GM18519 (cell line): ENCODE measurements around the gene SERPINA9.
"Not testable (repeated sequence)": the region's sequence is repeated elsewhere in the genome, so short reads cannot be mapped to it uniquely, and the experiment has no call there.

Experiments used
- ATAC-seq: cut with Tn5 transposase; IDR thresholded peaks from one replicate; pipeline ENCODE4 v1.9.1; 2021; ENCODE audit warnings: mild to moderate bottlenecking, moderate library complexity; ENCODE audit not compliant: unreplicated experiment, low FRiP score

Gene SERPINA9

DNA sequence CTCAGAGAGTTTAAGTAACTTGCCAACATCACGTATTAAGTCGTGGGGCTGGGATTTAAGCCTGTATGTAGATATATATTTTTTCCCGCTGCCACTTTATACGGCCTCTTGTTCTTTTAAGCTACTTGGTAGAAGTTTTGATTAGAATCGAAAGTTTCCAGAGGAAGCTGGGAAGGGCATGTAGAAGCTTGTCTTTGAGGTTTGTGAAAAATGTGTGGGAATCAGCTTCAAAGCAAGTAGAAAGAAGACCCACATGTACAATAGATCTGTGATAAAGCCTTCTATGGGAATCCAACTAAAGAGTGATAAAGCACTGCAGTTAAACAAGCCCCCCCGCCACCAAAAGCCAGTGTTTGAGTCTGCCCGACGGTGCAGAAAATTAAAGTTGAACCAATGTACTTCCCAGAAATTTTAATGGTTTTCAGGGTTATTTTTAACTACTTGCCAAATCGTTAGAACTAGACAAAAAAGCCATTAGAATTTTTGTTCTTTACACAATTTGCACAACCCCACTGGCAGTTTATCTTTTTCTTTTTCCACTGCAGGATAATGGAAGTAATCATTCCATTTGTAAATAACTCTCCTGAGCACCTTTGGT, 48.9 kb downstream of the SERPINA9 start:
- no peak for ATAC-seq

DNA sequence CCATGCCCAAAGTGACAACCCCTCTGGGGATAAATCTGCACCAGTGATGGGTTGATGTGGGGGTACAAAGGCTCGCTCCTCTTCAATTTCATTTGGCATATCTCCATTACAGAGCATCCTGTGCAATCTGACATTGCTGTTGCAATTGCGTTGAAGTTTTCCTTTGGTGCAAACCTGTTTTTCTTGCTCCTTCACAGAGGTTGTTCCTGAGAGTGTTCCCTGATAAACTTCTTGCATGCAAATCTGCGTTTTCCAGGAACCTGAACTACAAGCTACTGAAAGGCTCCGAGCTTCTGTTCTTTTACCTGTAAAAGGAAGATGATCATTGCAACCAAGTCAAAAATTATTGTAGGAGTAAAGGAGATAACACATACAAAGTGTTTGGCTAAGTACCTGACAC, 49.5 kb downstream of the SERPINA9 start:
- ATAC-seq = no peak

GRCh38 chr14:94424371-94424770, 51.6 kb downstream of the SERPINA9 start:
- no peak for ATAC-seq

DNA sequence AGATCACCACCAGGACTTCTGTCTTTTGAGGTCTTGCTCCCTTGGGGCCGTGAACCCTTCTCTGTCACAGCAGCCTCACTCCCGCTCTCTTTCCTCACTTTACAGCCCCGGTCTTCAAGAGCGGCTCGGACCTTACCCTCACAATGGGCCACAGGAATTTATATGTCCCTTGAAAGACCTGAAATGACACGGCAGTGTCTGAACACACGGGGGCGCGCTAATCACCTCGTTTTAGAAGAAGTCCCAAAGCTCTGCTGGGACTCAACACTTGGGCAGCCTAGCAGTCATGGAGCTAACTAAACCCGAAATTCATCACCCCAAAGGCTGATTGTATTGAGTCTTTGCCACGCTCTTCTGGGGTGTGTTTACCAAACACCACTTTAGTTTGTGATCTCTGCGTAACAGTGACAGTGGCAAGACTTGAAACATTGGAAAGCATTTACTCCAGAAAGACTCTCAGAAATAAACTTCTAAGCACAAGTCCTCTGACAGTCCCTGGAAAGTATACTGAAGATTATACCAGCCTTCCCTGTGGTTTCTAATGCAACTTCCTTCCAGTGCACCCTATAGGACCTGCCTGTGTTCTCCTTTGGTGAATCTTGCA, 52.4 kb downstream of the SERPINA9 start:
- ATAC-seq = no peak

- ATAC-seq = no peak
These were observed 54.7 kb downstream of the SERPINA9 start for GRCh38 chr14:94421316-94421715.

DNA sequence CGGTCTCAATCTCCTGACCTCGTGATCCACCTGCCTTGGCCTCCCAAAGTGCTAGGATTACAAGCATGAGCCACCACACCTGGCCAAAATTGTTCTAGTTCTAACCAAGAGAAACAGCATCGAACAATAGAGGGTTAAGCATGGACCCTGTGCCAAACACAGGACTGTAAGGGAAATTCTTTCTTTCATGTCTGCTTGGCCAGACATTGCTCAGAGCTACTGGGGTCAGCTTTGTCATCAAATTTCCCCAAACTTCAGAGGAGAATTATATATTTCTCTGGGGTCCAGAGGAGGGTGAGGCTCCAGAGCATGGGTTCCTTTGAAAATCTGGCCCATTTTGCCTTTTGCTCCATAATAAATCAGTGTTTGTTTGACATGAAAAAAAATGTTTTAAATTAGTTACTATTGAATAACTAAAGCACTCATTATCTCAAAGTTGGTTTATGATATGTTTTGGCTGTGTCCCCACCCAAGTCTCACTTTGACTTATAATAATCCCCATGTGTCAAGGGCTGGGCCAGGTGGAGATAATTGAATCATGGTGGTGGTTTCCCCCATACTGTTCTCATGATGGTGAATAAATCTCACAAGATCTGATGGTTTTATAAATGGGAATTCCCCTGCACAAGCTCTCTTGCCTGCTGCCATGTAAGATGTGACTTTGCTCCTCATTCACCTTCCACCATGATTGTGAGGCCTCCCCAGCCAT, 58.3 kb downstream of the SERPINA9 start:
- not testable (repeated sequence) for ATAC-seq
